GM18951 (cell line): ENCODE data around the gene ARFGEF3.

ENCODE experiments used
- POLR2A ChIP-seq: IDR thresholded peaks from 4 replicates; pipeline ENCODE4 v1.6.1; 2011; ENCODE audit warnings: mild to moderate bottlenecking; ENCODE audit not compliant: insufficient read length, insufficient read depth; ENCODE audit errors: extremely low read depth
- in situ Hi-C: fragments of 300-500 bp; cut with MboI; formaldehyde crosslinking; loops from one replicate; pipeline ENCODE4 v1.12.0; 2022; ENCODE audit warnings: low sequenced_read_pairs, mixed read lengths, inconsistent platforms; ENCODE audit not compliant: unreplicated experiment

Gene ARFGEF3

DNA sequence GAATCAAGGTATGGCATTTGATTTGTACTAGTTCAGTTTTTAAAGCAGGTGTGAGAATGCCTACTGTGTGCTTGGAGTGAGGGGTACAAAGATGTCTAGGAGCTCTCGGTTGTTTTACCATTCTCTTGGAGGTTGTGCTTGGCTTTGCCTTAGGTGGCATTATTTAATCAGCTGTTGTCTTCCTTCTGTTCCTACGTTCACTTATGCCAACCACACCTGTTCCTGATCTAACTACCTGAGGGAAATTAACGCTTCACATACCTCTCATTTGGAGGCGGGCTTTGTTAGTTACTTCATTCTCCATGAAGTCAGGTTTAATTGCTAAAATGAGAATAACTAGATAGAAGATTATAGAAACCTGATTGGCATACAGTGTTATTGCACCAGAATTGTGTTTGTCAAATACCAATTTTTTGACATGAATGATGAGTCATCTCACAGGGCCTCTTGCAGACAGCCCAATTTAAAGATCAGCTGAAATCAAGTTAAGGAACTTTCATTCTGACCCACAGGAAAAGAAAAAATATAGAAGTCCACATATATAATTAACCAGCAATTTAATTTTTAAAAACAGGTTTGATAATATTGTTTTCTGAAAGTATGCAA lies 81.4 kb downstream of the ARFGEF3 start:
- in situ Hi-C loops = loop anchor here (10.0 kb wide), 1 partner anchor 142 kb away; no protein-coding TSS in a partner anchor
- TF ChIP-seq POLR2A = no peak

DNA sequence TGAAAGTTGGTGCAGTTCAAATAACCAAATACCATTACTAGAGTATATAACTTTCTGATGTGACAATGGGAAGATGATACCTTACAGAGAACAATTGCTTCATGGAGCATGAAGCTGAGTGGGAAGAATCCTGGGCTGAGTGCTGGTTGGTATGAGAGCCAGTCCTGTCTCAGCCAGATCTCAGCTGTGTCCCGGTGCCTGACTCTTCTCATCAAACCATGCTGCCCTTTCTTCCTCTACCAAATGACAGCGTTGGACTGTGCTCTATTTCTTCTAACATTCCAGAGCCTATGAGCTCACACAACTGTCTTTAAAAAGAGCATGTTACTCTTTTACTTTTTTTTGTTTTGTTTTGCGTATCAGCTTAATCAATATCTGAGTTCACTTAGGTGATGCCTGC lies 84.0 kb downstream of the ARFGEF3 start:
- in situ Hi-C loops = loop anchor here (10.0 kb wide), 1 partner anchor 139 kb away; no protein-coding TSS in a partner anchor
- TF ChIP-seq POLR2A = no peak

DNA sequence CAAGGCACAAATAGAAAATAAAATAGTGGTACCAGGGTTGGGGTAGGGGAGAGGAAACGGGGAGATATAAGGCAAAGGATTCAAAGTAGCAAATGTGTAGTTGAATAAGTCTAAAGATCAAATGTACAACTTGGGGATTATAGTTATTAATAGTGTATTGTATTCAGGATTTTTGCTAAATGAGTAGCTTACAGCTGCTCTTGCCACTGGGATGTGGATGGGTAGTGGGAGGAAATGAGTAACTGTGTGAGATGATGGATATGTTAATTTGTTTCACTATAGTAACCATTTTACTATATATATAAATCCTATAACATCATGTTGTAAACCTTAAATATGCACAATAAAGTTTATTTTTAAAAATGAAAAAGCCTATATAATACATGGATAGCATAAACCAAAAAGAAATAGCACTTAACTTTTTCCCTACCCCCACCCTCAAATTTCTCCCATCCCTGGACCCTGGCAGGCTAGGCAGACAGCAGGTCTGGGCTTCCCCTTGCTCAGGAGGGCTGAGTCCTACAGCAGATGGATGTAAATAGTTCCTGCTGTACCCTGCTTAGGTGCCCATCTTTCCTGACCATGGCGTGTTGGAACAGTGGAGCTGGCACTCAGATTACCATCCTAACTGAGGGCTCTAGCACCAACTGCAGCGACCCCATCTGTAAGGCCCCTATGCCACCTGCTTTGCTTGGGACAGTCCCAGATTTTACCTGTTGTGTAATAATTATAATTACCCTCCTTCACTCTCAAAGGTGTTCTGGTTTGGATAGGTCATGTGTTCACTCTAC lies 85.1 kb downstream of the ARFGEF3 start:
- no peak for TF ChIP-seq POLR2A
- in situ Hi-C loops = loop anchor here (10.0 kb wide), 1 partner anchor 138 kb away; no protein-coding TSS in a partner anchor

DNA sequence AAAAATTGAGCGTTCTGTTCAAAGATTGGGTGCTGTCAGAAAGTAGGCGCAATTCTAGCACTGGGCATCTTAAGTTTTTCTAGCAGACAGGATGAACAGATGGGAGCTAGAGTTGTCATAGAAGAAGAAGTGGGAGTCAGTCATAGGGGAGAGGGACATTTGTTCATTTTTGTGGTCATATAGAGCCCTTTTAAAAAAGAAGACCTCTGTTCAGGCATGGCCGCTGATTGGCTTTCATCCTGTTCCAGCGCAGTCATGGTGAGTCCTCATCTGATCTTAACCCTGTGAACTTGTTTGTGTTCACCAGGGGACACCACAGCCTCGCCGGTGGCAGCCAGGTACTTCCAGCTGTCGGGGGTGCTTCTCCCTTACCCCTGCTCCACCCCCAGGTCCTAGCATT lies 86.3 kb downstream of the ARFGEF3 start:
- no peak for TF ChIP-seq POLR2A
- in situ Hi-C loops = loop anchor here (10.0 kb wide), 1 partner anchor 137 kb away; no protein-coding TSS in a partner anchor

DNA sequence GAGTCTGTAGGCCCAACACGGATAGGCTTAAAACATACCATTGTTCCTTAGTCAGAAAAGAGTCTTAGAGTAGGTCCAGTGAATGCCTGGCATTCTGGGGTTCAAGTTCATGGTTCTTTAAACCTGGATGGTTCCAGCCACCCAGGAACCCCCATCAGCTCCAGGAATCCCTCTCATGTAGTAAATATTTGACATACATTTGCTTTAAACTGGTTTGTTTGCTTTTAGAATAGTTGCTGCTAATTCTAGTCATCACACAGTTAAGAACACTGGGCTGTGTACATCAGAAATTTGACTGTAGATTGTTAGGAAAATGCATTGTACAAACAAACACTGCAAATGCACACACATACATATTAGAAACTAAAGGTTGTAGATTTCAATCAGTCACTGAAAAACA lies 87.1 kb downstream of the ARFGEF3 start:
- in situ Hi-C loops = loop anchor here (10.0 kb wide), 1 partner anchor 136 kb away; no protein-coding TSS in a partner anchor
- no peak for TF ChIP-seq POLR2A

DNA sequence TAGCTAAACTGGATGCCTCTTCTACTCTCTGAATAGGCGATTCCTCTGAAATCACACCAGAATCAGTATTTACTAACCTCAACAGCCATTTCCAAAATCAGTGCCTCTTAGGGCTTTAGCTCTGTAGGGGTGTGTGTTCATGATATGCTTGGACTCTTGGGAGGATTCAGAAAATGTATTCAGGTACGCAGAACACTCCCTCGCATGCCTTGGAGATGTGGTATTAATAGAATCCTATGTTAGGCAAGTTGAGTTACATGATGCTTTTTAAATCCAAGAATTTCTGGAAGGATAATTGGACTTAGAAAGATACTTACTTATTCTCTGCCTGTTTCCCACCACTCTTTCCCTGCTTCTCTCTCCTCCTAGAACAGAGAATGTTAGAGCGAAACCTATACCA lies 88.3 kb downstream of the ARFGEF3 start:
- in situ Hi-C loops = no loop called here

DNA sequence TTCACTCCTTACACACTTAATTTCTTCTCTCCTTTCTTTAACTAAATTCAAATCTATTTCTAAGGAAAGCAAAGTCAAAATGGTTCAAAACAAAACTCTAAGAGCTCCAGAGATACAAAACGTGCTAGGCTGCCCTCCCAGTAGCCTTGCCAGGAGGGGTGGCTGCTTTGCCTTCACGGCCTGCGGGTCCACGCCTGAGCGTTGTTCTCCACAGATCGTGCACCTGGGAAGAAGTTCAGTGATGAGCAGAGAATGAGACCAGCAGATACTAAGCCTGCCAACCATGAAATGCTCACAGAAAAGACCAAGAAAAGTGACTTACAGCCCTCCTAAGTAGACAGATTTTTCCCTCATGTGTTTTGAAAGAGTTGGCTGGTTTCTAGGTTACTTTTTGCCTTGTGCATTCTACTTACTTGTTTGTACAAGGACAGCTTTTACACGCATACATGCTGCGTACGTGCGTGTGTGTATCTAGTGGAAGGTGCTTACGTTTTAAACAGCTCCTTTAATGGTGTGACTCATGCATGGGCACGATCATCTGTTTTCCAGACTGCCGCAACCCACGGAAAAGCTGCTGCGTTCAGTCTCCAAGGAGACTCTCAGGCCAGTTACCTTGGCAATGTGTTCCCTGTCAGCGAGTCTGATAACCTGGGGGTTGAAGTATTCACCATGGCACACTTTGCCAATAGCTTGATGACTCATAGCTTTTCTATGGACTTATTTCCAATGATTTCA lies 88.9 kb downstream of the ARFGEF3 start:
- TF ChIP-seq POLR2A = no peak
- in situ Hi-C loops = no loop called here

More for the DNA sequence above, 88.3 kb downstream of the ARFGEF3 start:
- TF ChIP-seq POLR2A = no peak

DNA sequence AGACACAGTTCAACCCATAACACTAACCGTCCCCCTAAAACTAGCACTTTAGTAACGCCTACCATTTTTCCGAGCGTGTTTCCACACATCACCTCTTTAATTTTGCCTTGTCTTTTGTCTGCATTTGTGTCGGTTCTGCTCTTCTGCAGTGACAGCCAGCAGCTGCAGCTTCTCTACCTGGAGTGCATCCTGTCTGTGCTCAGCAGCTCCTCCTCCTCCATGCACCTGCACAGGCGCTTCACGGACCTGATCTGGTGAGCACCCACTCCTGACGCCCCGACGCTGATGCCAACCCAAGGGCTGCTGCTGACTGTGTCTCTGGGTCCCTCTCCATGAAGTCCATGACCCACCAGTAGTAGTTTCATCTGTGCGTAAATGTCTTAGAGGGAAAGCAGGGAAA lies 92.0 kb downstream of the ARFGEF3 start:
- in situ Hi-C loops = no loop called here
- TF ChIP-seq POLR2A = no peak

DNA sequence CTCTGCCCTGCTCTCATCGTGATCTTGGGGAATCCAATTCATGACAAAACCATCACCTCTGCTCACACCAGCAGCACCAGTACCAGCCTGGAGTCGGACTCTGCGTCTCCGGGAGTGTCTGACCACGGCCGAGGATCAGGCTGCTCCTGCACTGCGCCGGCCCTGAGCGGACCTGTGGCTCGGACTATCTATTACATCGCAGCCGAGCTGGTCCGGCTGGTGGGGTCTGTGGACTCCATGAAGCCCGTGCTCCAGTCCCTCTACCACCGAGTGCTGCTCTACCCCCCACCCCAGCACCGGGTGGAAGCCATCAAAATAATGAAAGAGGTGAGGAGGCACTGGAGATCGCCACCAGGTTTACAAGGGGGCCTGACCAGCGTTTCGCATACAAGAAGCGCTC lies 93.7 kb downstream of the ARFGEF3 start:
- in situ Hi-C loops = no loop called here
- TF ChIP-seq POLR2A = no peak

DNA sequence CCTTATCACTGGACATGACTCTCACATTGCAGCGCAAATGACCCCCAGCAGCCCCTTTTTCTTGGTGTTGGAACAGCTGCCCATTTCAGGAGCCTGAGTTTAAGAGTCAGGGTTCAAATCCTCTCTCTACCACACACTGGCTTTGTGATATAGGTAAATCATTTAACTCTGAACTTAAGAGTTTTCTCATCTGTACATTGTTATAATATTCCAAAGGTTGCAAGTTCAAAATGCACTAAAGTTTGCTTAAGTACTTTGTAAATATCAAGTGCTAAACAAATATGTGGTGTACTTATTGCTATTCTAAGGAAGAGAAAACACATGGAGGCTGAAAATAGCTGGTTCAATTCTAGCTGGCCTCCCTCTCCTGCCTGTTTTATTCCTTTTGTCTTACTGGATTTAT lies 95.9 kb downstream of the ARFGEF3 start:
- TF ChIP-seq POLR2A = no peak
- in situ Hi-C loops = no loop called here

DNA sequence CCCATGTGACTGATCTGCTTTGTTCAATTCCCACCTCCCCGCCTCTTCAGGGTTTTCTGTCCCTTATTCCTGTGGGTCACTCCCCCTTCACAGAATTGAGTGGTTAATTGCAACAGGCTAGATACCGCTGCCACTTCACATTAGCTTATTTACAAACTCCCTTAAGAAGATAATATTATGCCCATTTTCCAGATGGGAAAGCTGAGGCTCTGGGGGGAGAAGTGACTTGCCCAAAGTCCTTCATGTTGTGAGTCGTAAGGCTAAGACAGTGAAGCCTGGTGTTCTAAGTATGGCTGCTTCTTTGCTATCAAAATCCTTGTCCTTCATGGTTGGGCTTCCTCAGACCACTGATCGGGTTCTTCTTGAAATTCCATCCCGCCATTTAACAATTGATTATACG lies 96.5 kb downstream of the ARFGEF3 start:
- no peak for TF ChIP-seq POLR2A
- in situ Hi-C loops = no loop called here

DNA sequence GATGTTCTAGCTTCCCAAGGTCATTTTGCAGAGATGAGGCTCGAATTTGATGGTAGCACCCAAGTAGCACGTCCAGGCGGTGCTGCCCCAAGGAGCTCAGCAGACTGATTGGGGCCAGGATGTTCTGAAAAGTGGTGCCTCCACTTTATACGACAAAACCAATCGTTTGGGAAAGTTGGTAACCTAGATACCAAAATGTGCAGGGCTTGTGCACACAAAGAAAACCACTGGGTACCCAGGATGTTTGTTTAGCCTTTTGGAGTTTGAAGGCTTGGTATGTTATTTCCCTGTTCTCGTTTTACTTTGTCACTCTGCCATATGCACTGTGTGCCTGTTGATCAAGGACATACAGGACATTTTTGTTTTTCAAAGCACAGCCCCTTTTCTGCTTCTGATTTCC lies 97.3 kb downstream of the ARFGEF3 start:
- in situ Hi-C loops = no loop called here
- TF ChIP-seq POLR2A = no peak

DNA sequence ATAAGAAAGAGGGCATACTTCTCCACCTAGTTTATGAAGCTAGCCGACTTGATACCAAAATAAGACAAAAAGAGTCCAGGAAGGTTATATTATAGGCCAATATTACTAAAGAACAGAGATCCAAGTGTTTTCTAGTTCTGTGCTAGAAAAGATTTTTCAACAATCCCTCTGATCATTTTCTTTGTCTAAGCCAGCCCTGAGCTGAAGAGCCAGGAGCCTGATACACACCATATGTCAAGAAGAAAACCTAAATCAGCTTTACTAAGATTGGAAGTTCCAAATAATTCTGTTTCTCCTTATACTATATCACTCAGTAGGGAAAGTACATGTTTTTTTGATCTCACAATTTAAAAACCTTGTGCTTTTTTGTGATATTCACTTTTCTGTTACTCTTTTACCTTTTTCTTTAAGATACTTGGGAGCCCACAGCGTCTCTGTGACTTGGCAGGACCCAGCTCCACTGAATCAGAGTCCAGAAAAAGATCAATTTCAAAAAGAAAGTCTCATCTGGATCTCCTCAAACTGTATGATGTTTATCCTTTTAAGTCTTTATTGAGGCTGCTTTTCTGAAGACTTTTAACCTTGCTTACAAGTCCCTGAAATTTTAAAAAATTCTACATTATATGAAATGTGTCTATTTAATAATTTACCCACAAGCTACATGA lies 99.5 kb downstream of the ARFGEF3 start:
- in situ Hi-C loops = no loop called here
- TF ChIP-seq POLR2A = no peak

DNA sequence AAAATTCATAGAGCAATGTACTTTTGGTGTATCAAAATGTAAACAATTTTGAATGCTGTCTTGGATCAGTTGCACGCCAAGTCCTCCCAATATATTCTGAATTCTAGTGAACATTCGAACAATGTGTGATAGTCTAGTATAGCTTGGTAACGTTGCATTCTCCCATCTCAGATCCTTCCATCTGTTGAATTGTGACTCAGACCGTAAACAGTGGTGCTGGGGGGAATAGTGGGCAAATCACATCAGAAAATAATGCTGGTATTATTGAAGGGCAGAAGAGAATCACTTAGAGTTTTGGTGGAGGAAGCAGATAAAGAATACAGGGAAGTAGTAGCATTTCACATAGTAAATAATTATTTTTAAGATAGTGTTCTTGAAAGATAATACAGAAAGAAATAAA lies 102.2 kb downstream of the ARFGEF3 start:
- TF ChIP-seq POLR2A = no peak
- in situ Hi-C loops = no loop called here
